ENCODE measurements around the gene GLIPR1. TPM values are rescaled to one million over a fixed set of nuclear protein-coding genes. Genes with fewer than 3 reads are reported as not detected.
"Not testable (repeated sequence)": the region's sequence is repeated elsewhere in the genome, so short reads cannot be mapped to it uniquely, and the experiment has no call there.

Gene GLIPR1
- 10 to 100 TPM; 52.3 to 54.7 TPM for total RNA-seq

DNA sequence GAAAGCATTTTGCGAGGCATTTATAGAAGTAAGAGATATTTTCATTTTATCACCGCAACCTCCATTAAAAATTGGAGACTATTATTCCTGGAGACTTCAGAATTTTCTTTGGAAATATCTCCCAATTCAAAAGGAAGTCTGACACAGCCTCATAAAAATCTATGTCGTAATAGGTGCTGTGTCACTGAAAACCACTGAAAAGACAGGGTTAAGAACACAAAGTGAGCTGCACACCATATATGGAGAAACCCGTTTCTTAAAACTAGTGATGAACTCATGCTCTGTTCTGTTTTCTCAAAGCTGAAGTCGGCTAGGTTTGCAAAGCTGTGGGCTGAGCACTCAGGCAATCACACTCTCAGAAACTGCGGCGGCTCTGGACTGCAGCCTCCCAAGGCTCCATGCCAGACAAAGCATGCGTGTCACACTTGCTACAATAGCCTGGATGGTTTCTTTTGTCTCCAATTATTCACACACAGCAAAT lies at the start of gene GLIPR1:
Gene GLIPR1 (plus strand): TSS at position 287 of the 481 bp plus-strand sequence. CDS start 126 bp downstream, at position 413.
- POLR2A ChIA-PET, result interaction anchor here (0.7 to 4.2 kb wide), 24 partner anchors 9 to 1078 kb away, joined by 3 to 26 read pairs (median 4); partner anchors contain the start of genes GLIPR1L1, GLIPR1L2, KRR1 and NAP1L1
- Mint-ChIP-seq H3K27ac (peak within 1 kb of the TSS; percentile 98), H3K9me3 (no peaks in the 10 kb centered on the region), H3K4me1 (peaks cover 71% of the 10 kb centered on the region), H3K36me3 (ENCODE audit: low read depth) (peaks cover 27% of the 10 kb centered on the region), H3K4me3 (peak within 1 kb of the TSS; percentile 87), H3K27me3 (peaks cover 2% of the 10 kb centered on the region)
- peak; percentile 81 for DNase-seq
- CTCF ChIA-PET, result interaction anchor here (0.7 to 4.4 kb wide), 11 partner anchors 23 to 556 kb away, joined by 3 to 29 read pairs (median 3); partner anchors contain the start of genes GLIPR1L1, GLIPR1L2, KRR1 and PHLDA1

- Mint-ChIP-seq H3K27me3 (no peaks in the 10 kb centered on the region), H3K4me1 (peaks cover 5% of the 10 kb centered on the region), H3K36me3 (ENCODE audit: low read depth) (peaks cover 1% of the 10 kb centered on the region), H3K9me3 (peaks cover 16% of the 10 kb centered on the region), H3K27ac (no peak overlapping the region), H3K4me3 (no peak overlapping the region)
- CTCF ChIA-PET, result no interaction called here
- POLR2A ChIA-PET, result no interaction called here
- no peak for DNase-seq
Measured at GRCh38 chr12:75432924-75433323, 47.6 kb upstream of the GLIPR1 start.

DNA sequence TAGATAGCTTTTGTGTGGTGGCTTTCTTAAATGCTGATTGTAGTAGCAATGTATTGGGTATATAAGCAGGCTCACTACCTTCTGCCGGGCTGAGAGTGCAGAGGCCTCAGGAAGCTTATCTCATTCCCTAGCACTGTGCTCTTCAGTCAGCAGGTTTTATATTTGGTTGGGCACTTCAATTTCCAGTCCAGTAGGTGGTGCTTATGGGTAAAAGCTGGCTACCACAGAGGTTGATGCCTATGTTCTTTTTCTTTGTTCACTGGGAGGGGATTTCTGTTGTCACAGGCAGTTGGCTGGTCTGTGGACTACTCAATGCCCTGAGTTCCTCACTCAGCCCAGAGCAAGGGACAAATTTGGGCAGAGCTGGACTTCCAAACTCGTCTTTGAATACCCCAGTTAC lies 43.0 kb upstream of the GLIPR1 start:
- Mint-ChIP-seq H3K9me3 (peaks cover 4% of the 10 kb centered on the region), H3K27ac (no peak overlapping the region), H3K4me3 (no peak overlapping the region), H3K27me3 (no peaks in the 10 kb centered on the region), H3K4me1 (peaks cover 15% of the 10 kb centered on the region), H3K36me3 (ENCODE audit: low read depth) (no peaks in the 10 kb centered on the region)
- POLR2A ChIA-PET, result interaction anchor here (1.2 to 1.4 kb wide), 2 partner anchors 47 to 73 kb away, joined by 3 read pairs; no protein-coding TSS in a partner anchor
- no peak for DNase-seq
- CTCF ChIA-PET, result interaction anchor here (0.6 to 3.6 kb wide), 9 partner anchors 9 to 103 kb away, joined by 3 to 22 read pairs (median 4); partner anchors contain the start of genes GLIPR1L1 and GLIPR1L2

- ChIA-PET POLR2A (interaction anchor here (0.8 to 1.4 kb wide), 3 partner anchors 43 to 73 kb away, joined by 3 read pairs; partner anchors contain the start of gene GLIPR1), CTCF (interaction anchor here (0.6 to 3.6 kb wide), 7 partner anchors 8 to 104 kb away, joined by 3 to 22 read pairs (median 5); partner anchors contain the start of genes GLIPR1L1 and GLIPR1L2)
- H3K9me3 Mint-ChIP-seq, result peaks cover 4% of the 10 kb centered on the region
- DNase-seq, result peak; percentile 51
- no peaks in the 10 kb centered on the region for H3K36me3 Mint-ChIP-seq (ENCODE audit: low read depth)
- H3K27ac Mint-ChIP-seq, result no peak overlapping the region
- H3K4me3 Mint-ChIP-seq, result no peak overlapping the region
- no peaks in the 10 kb centered on the region for H3K27me3 Mint-ChIP-seq
- peaks cover 15% of the 10 kb centered on the region for H3K4me1 Mint-ChIP-seq
Measured at GRCh38 chr12:75438059-75438754, 42.3 kb upstream of the GLIPR1 start.

DNA sequence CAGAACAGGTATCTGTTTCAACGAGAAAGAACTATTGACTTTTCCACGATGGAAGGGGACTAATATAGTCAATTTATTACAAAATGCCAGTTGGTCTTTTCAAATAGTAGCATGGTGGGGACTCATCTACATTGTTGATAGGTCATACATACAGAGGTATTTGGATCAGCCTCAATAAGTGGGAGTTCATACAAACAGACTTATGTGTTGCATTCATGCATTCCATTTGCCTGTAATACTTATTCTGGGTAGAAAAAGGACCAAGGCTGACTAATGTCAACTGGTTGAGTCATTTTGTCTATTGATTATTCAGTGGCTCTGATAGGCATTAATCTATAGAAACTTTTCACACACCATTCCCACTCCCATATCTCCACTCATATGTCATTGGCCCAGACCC lies 41.5 kb upstream of the GLIPR1 start:
- ChIA-PET CTCF (interaction anchor here (3.6 kb wide), 1 partner anchor 46 kb away, joined by 22 read pairs; no protein-coding TSS in a partner anchor), POLR2A (interaction anchor here (0.8 kb wide), 1 partner anchor 42 kb away, joined by 3 read pairs; the partner anchor contains the start of gene GLIPR1)
- no peak for DNase-seq
- Mint-ChIP-seq H3K9me3 (peaks cover 4% of the 10 kb centered on the region), H3K27ac (no peak overlapping the region), H3K36me3 (ENCODE audit: low read depth) (no peaks in the 10 kb centered on the region), H3K27me3 (peaks cover 4% of the 10 kb centered on the region), H3K4me1 (peaks cover 15% of the 10 kb centered on the region), H3K4me3 (no peak overlapping the region)

GRCh38 chr12:75439930-75440329 lies 40.6 kb upstream of the GLIPR1 start:
- ChIA-PET POLR2A (no interaction called here), CTCF (no interaction called here)
- Mint-ChIP-seq H3K27me3 (peaks cover 4% of the 10 kb centered on the region), H3K4me1 (peaks cover 15% of the 10 kb centered on the region), H3K36me3 (ENCODE audit: low read depth) (no peaks in the 10 kb centered on the region), H3K9me3 (peaks cover 4% of the 10 kb centered on the region), H3K27ac (no peak overlapping the region), H3K4me3 (no peak overlapping the region)
- no peak for DNase-seq

GRCh38 chr12:75441687-75442449 lies 38.7 kb upstream of the GLIPR1 start:
- CTCF ChIA-PET, result interaction anchor here (1.3 kb wide), 1 partner anchor 43 kb away, joined by 4 read pairs; no protein-coding TSS in a partner anchor
- H3K27ac Mint-ChIP-seq; POLR2A ChIA-PET; H3K27me3 Mint-ChIP-seq; H3K36me3 Mint-ChIP-seq (ENCODE audit: low read depth); DNase-seq; H3K9me3 Mint-ChIP-seq; H3K4me3 Mint-ChIP-seq: not testable (repeated sequence)
- H3K4me1 Mint-ChIP-seq, result peaks cover 15% of the 10 kb centered on the region

- peaks cover 14% of the 10 kb centered on the region for H3K4me1 Mint-ChIP-seq
- DNase-seq; H3K36me3 Mint-ChIP-seq (ENCODE audit: low read depth); H3K27ac Mint-ChIP-seq; POLR2A ChIA-PET; H3K27me3 Mint-ChIP-seq; H3K4me3 Mint-ChIP-seq; H3K9me3 Mint-ChIP-seq: not testable (repeated sequence)
- CTCF ChIA-PET, result interaction anchor here (1.3 kb wide), 1 partner anchor 42 kb away, joined by 4 read pairs; no protein-coding TSS in a partner anchor
Measured at GRCh38 chr12:75442454-75442853, 38.1 kb upstream of the GLIPR1 start.

GRCh38 chr12:75443709-75444108 lies 36.8 kb upstream of the GLIPR1 start:
- DNase-seq, result no peak
- Mint-ChIP-seq H3K36me3 (ENCODE audit: low read depth) (no peaks in the 10 kb centered on the region), H3K27ac (no peak overlapping the region), H3K4me1 (peaks cover 3% of the 10 kb centered on the region), H3K9me3 (peaks cover 4% of the 10 kb centered on the region), H3K27me3 (peaks cover 4% of the 10 kb centered on the region), H3K4me3 (no peak overlapping the region)
- POLR2A ChIA-PET, result no interaction called here
- CTCF ChIA-PET, result no interaction called here

- DNase-seq, result no peak
- H3K4me3 Mint-ChIP-seq, result no peak overlapping the region
- H3K27ac Mint-ChIP-seq, result no peak overlapping the region
- no peaks in the 10 kb centered on the region for H3K36me3 Mint-ChIP-seq (ENCODE audit: low read depth)
- POLR2A ChIA-PET, result no interaction called here
- H3K9me3 Mint-ChIP-seq, result peaks cover 4% of the 10 kb centered on the region
- CTCF ChIA-PET, result no interaction called here
- no peaks in the 10 kb centered on the region for H3K4me1 Mint-ChIP-seq
- peaks cover 4% of the 10 kb centered on the region for H3K27me3 Mint-ChIP-seq
Measured at GRCh38 chr12:75444429-75445136, 36.0 kb upstream of the GLIPR1 start.

DNA sequence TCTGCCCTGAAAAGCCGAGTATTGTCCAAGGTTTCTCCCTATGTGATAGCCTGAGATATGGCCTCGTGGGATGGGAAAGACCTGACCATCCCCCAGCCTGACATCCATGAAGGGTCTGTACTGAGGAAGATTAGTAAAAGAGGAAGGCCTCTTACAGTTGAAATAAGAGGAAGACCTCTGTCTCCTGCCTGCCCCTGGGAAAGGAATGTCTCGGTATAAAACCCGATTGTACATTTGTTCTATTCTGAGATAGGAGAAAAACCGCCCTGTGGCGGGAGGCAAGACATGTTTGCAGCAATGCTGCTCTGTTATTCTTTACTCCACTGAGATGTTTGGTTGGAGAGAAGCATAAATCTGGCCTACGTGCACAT lies 35.4 kb upstream of the GLIPR1 start:
- H3K36me3 Mint-ChIP-seq (ENCODE audit: low read depth); DNase-seq; H3K27ac Mint-ChIP-seq; POLR2A ChIA-PET; H3K4me3 Mint-ChIP-seq; CTCF ChIA-PET; H3K27me3 Mint-ChIP-seq; H3K9me3 Mint-ChIP-seq; H3K4me1 Mint-ChIP-seq: not testable (repeated sequence)

- Mint-ChIP-seq H3K27ac (no peak overlapping the region), H3K4me3 (no peak overlapping the region), H3K9me3 (no peaks in the 10 kb centered on the region), H3K36me3 (ENCODE audit: low read depth) (no peaks in the 10 kb centered on the region), H3K27me3 (peaks cover 4% of the 10 kb centered on the region), H3K4me1 (no peaks in the 10 kb centered on the region)
- no peak for DNase-seq
- POLR2A ChIA-PET, result no interaction called here
- CTCF ChIA-PET, result interaction anchor here (1.3 kb wide), 1 partner anchor 9 kb away, joined by 3 read pairs; no protein-coding TSS in a partner anchor
Measured at GRCh38 chr12:75446857-75447256, 33.7 kb upstream of the GLIPR1 start.
